Mononuclear cell (primary cell): ENCODE data around the gene ADORA3. TPM values are rescaled to one million over a fixed set of nuclear protein-coding genes. Genes with fewer than 3 reads are reported as not detected.

ENCODE experiments used
- H3K27me3 ChIP-seq: 2 replicates; pipeline ENCODE4 v1.6.0; 2011; ENCODE audit warnings: low read length, control low read depth; ENCODE audit not compliant: insufficient read depth
- H3K4me1 ChIP-seq: 2 replicates; pipeline ENCODE4 v1.5.1; 2011; ENCODE audit warnings: mild to moderate bottlenecking, low read length, control low read depth; ENCODE audit not compliant: insufficient read depth
- H3K4me3 ChIP-seq: 2 replicates; pipeline ENCODE4 v1.5.1; 2011; ENCODE audit warnings: mild to moderate bottlenecking, low read length, moderate library complexity
- H3K9me3 ChIP-seq: 2 replicates; pipeline ENCODE4 v1.5.1; 2011; ENCODE audit warnings: low read depth, mild to moderate bottlenecking, control low read depth, low read length
- total RNA-seq: library from RNA; depleted of rRNA; stranded (reverse); fragments of >200 nt; gene quantifications from one replicate; pipeline ENCODE4 v1.2.3, GENCODE V29; 2012

The ADORA3 gene
- total RNA-seq, 1 donor: not detected

DNA sequence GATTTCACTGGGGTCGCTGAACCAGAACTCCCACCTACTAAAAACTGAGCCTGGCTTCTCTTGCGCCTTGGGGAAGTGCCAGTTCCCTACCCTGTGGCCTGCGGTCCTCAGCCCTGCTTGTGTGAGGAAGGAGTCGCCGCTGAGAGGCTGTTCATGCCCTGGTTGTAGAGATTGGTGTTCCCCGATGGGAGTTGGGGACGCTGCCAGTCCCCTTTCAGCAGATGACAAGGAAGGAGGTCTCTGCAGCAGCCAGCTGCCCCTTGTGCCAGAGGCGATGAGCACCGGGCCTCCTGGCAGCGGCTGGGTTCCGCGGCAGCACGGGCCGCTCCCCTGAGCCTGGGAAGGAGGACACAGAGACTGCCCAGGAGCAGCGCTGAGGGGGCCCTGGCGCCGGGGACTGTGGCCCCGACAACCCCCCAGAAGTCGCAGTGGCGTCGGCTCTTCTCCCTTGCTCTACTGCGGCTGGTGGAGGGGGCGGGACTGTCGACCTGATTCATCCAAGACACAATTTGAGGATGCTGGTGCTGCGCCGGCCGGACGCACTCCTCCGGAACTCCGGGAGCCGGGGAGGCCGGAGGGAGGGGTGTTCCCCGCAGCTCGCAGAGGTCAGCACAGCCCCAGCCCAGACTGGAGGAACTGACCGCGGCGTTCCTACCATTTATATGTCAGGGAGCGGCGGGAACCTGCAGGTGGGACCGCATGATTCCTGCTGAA lies 12.0 kb upstream of the ADORA3 start:
- Histone ChIP-seq H3K4me3 (peak overlapping the region; percentile 40), H3K4me1 (peaks cover 65% of the 10 kb centered on the region), H3K27me3 (no peaks in the 10 kb centered on the region)

DNA sequence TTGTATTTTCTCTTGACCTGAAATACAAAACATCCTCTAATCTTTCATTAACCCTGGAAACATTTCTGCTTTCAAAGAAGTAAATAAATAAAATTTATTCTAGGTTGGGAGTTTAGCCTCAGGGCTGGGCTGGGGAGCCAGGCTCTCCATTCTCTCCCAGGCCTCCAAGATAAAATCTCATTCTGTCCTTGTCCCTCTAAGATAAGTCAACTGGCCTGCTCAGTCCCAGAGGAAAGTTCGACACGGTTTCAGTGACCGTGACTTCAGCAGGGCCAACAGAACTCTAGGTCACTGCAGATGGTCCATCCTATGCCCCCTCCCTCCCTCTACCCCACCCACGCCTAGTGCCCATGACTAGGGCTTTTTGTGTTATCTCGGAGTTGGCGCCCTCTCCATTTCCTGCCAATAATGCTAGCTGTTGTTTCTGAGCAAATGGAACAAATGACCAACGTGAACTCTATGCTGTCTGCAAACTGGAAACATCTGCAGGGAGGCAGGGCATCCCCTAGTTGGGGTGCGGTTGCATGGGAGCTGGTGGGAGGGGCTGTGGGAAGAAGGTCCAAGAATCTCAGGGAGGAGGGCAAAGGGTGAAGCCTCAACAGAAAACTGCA lies 10.1 kb upstream of the ADORA3 start:
- H3K4me1 ChIP-seq: peaks cover 82% of the 10 kb centered on the region
- H3K9me3 ChIP-seq: no peaks in the 10 kb centered on the region
- H3K27me3 ChIP-seq: no peaks in the 10 kb centered on the region
- H3K4me3 ChIP-seq: no peak overlapping the region

More for the DNA sequence above, 12.0 kb upstream of the ADORA3 start:
- H3K9me3 ChIP-seq: no peaks in the 10 kb centered on the region

DNA sequence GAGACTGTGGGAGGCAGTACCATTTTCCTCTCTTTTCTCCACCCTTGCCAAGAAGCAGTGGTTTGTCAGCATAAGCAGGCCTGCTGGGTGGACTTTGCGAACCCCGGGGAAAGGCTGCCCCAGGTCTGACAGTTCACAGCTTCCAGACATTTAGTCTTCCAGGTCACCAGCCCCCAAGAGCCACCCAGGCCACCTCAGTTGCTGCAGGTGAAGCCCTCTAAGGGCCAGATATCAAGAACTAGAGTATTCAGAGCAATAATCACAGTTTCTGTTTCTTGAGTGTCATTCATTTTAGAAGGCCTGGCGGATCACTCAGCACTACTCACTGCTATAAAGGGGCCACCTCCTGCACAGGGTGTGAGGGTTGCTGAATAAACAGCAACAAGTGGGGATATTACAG lies 9.5 kb upstream of the ADORA3 start:
- no peaks in the 10 kb centered on the region for H3K27me3 ChIP-seq
- peaks cover 87% of the 10 kb centered on the region for H3K4me1 ChIP-seq
- no peaks in the 10 kb centered on the region for H3K9me3 ChIP-seq
- H3K4me3 ChIP-seq: no peak overlapping the region

DNA sequence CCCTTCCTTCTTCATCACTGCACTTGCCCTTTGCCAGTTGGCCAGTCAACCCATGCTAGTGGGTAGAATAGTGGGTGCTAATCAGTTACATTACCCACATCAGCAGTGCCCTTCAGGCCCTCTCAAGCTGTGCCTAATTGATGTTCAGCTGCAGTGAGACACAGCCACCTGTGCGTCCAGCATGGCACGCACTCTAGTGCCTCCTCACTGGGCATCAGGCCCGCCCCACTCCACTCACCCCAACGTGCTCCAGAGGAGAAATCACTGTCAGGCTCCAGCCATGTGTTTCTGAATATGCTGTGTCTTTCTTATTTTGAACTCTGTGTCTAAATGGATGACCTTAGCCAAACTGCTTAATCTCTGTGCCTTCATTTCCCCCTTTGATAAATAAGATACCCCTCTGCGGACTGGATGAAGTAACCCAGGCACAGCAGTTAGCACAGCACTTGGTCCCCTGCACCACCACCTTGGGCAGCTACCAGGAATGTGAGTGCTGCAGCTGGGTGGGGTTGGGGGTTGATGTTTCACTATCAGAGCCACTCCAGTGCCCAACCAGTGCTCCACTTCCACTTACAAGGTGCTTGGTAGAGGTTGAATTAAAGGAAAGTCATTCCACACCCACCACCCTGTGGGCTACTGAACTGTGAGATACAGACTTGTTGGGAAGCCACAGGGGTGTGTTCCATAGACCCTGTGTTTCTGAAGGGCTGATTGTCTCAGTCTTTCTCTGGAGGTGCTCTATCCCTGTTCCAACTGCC lies 8.9 kb upstream of the ADORA3 start:
- no peak overlapping the region for H3K4me3 ChIP-seq
- no peaks in the 10 kb centered on the region for H3K27me3 ChIP-seq
- no peaks in the 10 kb centered on the region for H3K9me3 ChIP-seq
- peaks cover 87% of the 10 kb centered on the region for H3K4me1 ChIP-seq

DNA sequence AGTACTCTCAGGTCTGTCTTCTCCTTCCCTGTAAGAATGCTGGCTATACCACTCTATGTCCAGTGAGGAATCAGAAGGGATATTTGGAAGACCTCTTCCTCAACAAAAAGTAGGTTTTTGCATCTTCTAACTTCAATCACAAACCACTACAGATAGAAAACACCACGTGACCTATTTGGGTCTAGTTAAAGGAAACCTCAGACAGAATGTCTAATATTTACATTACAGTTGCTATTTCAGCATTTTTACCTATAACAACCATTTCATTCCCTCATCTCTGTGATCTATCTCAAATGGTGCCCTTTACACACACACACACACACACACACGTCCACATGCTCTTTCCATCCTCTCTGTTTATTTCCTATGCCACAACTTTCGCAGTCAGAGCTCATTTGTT lies 7.9 kb upstream of the ADORA3 start:
- no peak overlapping the region for H3K4me3 ChIP-seq
- no peaks in the 10 kb centered on the region for H3K9me3 ChIP-seq
- H3K27me3 ChIP-seq: no peaks in the 10 kb centered on the region
- peaks cover 86% of the 10 kb centered on the region for H3K4me1 ChIP-seq

DNA sequence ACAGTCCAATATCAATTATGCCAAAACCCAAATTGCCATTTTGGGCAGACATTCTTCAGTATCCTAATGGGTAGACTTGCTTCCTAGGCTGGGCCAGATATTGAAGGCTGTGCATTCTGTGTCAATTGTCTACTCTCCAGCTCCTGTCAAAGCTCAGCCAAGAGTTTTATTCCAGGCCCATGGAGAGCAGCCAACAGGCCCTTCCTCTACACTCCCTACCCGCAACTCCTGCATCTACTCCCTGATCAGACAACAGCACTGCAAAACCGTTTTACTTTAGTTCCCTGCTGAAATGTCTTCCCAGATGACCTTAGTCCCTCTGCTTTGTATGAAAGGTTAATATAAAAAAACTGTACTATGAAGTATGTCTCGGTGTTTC lies 6.6 kb upstream of the ADORA3 start:
- no peak overlapping the region for H3K4me3 ChIP-seq
- no peaks in the 10 kb centered on the region for H3K9me3 ChIP-seq
- H3K27me3 ChIP-seq: no peaks in the 10 kb centered on the region
- H3K4me1 ChIP-seq: peaks cover 86% of the 10 kb centered on the region

DNA sequence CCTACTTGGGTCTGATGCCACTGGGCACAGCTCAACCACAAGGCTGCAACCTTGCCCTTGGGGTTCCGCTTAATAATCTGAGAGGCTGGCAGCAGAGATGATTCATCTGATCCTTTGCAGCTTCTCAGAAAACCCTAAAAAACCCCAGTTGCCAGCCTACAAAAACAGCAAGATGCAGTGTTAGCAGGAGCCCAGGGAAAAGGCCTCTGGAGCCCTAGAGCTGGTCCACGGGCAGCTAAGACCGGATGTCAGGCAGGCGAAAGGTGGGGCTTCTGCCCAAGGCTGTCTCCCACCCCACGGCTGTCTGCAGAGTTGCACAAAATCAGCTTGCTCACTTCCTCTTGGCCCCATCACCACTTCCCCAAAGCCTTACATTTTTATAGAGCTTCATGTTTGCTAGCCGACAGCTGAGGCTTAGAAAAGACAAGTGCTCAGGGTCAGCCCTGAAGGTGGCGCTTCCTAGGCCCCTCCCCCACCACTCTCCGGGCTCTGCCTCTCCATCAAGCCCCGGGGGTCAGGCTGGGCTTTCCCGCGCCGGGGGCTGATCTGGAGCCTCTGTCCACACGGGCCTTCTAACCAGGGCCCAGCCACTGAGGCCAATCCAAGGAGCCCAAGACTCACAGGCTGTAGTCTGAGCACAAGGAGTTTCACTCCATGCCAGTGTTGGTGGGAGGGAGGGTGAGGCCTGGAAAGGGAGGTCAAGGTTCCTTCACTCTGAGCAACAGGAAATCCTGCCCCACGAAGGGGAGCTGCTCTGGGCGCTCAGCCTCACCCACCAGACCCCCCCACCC lies 4.2 kb upstream of the ADORA3 start:
- H3K9me3 ChIP-seq: no peaks in the 10 kb centered on the region
- peaks cover 93% of the 10 kb centered on the region for H3K4me1 ChIP-seq
- H3K27me3 ChIP-seq: no peaks in the 10 kb centered on the region
- peak overlapping the region; percentile 22 for H3K4me3 ChIP-seq

DNA sequence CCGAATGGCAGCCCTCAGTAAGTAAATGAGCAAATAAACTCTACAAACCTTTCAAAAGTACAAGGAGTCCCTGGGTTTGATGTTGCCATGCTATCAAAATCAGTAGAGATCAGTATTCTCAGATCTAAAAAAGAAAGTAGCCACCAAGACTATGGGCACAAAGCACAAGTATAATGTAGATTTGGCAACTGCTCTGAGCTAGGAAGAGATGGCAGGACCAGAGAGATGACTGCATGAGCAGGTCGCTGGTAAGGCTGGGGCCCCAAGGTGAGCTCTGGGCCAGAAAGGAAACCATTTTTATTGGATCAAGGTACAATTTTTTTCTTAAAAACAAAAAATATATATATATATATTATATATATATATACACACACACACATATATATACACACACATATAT lies 3.1 kb upstream of the ADORA3 start:
- Histone ChIP-seq H3K4me1 (peaks cover 84% of the 10 kb centered on the region), H3K4me3 (no peak overlapping the region), H3K27me3 (no peaks in the 10 kb centered on the region), H3K9me3 (no peaks in the 10 kb centered on the region)

DNA sequence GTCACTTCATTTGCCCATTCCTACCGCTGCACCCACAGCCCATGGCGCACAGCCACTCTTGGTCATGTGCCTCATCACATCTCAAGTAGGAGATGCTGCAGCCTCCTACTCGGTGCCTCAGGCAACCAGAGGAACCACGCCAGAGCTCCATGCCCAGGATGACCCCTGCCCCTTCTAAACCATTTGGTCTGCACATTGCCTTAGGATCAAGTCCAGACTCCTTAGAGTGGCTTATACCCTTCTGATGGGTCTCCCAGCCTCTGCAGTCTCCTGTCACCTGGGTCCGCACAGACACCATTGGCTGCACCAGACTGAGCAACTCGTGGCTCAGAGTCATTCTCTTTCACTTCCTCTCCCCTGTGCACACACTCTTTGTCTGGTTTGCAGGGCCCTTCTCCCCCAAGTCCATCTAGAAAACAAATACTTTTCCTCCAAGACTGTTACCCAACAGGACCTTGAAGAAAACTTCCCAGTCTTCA lies 2.2 kb upstream of the ADORA3 start:
- Histone ChIP-seq H3K9me3 (no peaks in the 10 kb centered on the region), H3K27me3 (no peaks in the 10 kb centered on the region), H3K4me1 (peaks cover 82% of the 10 kb centered on the region), H3K4me3 (no peak overlapping the region)

DNA sequence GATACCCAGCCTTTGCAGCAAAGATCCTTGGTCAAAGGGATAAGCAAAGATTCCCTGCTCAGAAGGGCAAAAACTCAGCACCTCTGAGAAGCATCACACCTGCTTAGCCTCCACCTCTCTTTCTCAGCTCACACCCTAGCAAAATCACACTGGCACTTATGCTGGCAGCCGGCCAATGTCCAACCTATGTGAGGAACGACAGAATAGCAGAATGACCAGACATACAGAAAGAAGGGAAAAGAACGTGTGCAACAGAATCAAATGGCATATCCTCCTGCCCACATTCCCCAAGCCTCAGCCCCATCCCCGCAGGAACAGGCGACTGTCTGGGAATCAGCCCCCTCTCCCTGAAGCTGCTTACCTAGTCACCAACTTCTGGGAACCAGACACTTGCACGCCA lies 664 bp upstream of the ADORA3 start:
- Histone ChIP-seq H3K4me1 (peaks cover 70% of the 10 kb centered on the region), H3K4me3 (no peak overlapping the region), H3K27me3 (no peaks in the 10 kb centered on the region)

DNA sequence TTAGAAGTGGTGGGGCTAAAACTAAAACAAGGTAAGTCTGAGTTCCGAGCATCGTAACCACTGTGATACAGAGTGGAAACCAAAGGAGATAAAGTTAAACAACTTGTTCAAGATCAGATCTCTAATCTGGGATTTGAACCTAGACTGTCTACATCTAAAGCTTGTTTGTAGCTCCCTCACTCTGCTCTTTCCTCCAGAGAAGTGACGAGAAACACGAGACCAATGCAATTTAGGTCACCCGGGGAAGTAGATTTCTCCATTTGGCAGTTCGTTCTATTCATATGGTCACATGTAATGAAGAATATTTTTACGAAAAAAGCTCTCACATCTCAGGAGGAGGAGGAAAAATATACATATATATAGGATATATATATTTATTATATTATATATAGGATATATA lies 1.8 kb downstream of the ADORA3 start:
- Histone ChIP-seq H3K4me1 (peaks cover 62% of the 10 kb centered on the region), H3K27me3 (no peaks in the 10 kb centered on the region), H3K4me3 (no peak overlapping the region), H3K9me3 (no peaks in the 10 kb centered on the region)

More for the DNA sequence above, 664 bp upstream of the ADORA3 start:
- no peaks in the 10 kb centered on the region for H3K9me3 ChIP-seq

DNA sequence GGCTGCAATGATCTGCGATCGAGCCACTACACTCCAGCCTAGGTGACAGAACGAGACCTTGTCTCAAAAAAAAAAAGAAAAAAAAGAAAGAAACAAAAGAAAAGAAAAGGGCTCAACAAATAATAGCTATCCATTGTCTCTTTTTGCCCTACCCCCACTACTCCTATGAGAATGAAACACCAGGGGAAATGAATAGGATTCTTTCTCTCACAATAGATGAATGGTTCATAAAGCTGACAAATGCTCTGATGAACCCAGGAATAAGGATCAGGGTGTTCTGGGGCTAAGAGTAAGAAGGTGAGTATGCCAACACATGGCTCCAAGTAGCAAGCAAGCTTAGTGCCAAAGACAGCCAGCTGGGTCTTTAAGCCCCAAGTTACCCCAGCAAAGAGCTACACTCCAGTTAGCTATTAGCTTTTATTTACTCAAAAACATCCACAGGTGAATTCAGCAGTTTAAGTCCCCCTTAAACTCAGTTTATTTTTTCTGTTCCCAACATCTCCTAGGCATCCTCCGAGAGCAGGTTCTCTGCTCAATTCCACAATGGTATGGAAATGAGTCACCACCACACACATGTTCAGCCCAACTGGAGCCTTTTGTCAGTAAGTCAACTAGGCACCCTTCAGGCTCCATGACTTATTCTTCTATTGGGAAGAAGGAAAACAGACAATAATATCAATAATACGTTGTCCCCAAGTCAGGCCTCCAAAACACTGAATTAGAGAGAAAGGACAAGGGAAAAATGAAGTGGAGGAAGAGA lies 4.2 kb downstream of the ADORA3 start:
- Histone ChIP-seq H3K4me1 (peaks cover 38% of the 10 kb centered on the region), H3K9me3 (no peaks in the 10 kb centered on the region), H3K4me3 (no peak overlapping the region), H3K27me3 (no peaks in the 10 kb centered on the region)

DNA sequence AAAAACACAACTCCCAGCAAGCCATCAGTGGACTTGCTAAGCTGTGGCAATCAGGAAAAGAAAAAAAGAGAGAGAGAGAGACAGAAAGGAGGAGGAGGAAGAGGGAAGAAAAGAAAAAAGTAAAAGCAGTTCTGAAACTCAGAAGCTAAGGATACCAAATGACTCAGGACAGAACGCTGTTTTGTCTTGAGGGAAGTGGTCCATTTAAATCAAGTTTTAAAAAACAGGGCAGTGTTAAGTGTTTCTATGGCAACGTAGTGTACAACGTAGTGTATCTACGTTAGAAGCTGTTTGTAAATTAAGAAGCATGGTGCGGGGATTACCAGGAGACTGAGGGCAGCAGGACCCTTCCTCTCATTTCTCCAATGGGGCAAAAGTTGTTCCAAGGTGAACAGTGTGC lies 5.8 kb downstream of the ADORA3 start:
- H3K4me3 ChIP-seq: no peak overlapping the region
- no peaks in the 10 kb centered on the region for H3K9me3 ChIP-seq
- peaks cover 22% of the 10 kb centered on the region for H3K4me1 ChIP-seq
- H3K27me3 ChIP-seq: no peaks in the 10 kb centered on the region

DNA sequence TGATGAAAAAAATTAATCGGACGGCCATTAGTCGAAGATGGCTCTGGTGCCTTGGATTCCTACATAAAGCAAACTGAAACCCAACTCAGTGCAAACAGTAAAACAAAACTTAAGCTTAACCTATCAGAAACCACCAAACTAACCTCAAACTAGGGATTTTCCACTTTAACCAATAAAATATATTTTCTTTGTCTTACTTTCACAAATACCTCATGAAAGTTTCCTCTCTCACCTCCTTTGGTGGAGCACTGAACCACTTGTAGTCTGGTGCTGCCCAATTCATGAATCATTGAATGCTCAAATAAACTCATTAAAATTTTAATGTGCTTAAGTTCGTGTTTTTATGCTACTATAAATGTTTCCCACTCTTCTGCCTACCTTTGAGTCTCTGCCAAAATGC lies 7.0 kb downstream of the ADORA3 start:
- no peaks in the 10 kb centered on the region for H3K27me3 ChIP-seq
- H3K4me1 ChIP-seq: peaks cover 20% of the 10 kb centered on the region
- no peaks in the 10 kb centered on the region for H3K9me3 ChIP-seq
- H3K4me3 ChIP-seq: no peak overlapping the region
